ENCODE data around the gene PRR22.

DNA sequence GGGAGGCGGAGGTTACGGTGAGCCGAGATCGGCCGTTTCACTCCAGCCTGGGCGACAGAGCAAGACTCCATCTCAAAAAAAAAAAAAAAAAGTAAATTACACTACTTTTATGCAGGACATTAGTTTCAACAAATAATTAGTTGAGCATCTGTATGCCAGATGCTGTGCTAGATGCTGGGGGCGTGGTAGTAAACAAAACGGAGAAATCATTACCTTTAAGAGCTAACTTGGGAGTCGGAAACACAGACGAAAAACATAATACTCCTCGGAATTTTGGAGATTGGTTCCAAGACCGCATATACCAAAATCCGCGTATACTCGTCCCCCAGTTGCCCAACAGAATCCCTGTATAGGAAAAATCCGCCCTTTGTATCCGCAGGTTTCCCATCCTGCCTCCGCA, 7.7 kb upstream of the PRR22 start:
- TF ChIP-seq CTCF (IDR thresholded peaks at IDR 0.05; ENCODE audit: low read length) (no peak), EZH2 (optimal IDR thresholded peaks at IDR 0.05; ENCODE audit: low read depth, low read length) (no peak), EZH2phosphoT487 (IDR thresholded peaks at IDR 0.05; ENCODE audit: low read length) (no peak)
